Measurements from ENCODE around the gene FSCN2.

FSCN2 gene

DNA sequence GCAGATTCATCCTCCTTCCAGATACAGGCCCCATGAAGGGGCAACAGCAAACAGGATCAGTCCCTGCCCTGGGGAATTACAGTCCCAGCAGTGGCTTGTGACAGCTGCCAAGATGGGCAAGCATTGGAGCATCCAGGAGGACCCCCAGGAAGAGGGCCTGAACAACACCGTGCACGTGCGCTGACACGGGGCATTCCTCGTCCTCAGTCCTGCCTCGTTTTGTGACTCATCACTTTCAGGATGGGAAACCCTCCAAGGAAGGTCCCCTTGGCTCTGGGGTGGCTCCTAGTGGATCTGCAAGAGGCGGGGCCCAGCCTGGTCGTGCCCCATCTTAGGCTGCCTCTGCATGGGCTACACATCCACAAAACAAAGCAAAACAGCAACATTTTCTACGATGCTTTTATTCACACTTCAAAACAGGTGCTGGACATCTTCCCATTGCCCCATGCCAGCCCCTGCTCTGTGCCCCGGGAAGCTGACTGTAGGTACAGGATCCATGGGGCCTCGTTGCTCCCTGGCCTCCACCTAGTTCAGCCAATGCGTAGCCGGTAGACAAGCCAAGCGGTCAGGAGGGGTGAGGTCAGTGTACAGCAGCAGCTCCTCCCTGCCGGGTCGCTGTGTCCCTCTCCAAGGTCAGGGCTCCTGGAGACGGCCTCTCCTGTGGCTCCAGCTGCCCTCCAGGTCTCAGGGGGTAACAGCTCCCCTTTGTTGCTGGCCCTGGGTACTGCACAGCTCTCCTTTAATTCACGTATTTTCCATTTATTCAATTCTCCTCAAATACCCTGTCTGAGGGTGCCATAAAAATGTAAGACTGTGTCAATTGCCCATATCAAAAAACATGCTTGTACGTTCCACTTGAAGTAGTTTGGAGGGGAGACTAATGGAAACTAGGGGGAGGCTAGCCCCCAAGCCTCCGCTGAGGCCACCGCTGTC, 47.8 kb upstream of the FSCN2 start:
- Histone ChIP-seq H3K27me3 (replicated peaks; ENCODE audit: insufficient read depth, low read length) (peaks cover 81% of the 10 kb centered on the region), H3F3A (ENCODE audit: insufficient read depth, low read length) (no peaks in the 10 kb centered on the region; the same call in 1 of the 2 replicates), H3K9ac (ENCODE audit: low read length) (no peak overlapping the region), H3K4me2 (ENCODE audit: low read depth, low read length) (no peak overlapping the region), H3K9me3 (replicated peaks; ENCODE audit: insufficient read depth, low read length) (no peaks in the 10 kb centered on the region), H3K4me3 (ENCODE audit: low read length) (no peak overlapping the region), H3K36me3 (replicated peaks; ENCODE audit: insufficient read depth, low read length) (no peaks in the 10 kb centered on the region), H3K79me2 (ENCODE audit: low read length) (no peaks in the 10 kb centered on the region), H3K27ac (ENCODE audit: low read length) (no peak overlapping the region), H3K9me2 (replicated peaks; ENCODE audit: insufficient read depth, low read length) (no peaks in the 10 kb centered on the region), H2AFZ (ENCODE audit: low read length) (no peak overlapping the region), H4K20me1 (ENCODE audit: insufficient read depth, low read length) (no peaks in the 10 kb centered on the region), H3K4me1 (ENCODE audit: low read length) (peaks cover 6% of the 10 kb centered on the region)
- no peak for DNase-seq
- no peak for TF ChIP-seq EZH2 (optimal IDR thresholded peaks at IDR 0.05; ENCODE audit: low read depth, low read length)
- TF ChIP-seq, protein P1, sequence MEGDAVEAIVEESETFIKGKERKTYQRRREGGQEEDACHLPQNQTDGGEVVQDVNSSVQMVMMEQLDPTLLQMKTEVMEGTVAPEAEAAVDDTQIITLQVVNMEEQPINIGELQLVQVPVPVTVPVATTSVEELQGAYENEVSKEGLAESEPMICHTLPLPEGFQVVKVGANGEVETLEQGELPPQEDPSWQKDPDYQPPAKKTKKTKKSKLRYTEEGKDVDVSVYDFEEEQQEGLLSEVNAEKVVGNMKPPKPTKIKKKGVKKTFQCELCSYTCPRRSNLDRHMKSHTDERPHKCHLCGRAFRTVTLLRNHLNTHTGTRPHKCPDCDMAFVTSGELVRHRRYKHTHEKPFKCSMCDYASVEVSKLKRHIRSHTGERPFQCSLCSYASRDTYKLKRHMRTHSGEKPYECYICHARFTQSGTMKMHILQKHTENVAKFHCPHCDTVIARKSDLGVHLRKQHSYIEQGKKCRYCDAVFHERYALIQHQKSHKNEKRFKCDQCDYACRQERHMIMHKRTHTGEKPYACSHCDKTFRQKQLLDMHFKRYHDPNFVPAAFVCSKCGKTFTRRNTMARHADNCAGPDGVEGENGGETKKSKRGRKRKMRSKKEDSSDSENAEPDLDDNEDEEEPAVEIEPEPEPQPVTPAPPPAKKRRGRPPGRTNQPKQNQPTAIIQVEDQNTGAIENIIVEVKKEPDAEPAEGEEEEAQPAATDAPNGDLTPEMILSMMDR (IDR thresholded peaks at IDR 0.05; ENCODE audit: low read length): no peak
- no peak for TF ChIP-seq EZH2phosphoT487 (IDR thresholded peaks at IDR 0.05; ENCODE audit: low read length)

DNA sequence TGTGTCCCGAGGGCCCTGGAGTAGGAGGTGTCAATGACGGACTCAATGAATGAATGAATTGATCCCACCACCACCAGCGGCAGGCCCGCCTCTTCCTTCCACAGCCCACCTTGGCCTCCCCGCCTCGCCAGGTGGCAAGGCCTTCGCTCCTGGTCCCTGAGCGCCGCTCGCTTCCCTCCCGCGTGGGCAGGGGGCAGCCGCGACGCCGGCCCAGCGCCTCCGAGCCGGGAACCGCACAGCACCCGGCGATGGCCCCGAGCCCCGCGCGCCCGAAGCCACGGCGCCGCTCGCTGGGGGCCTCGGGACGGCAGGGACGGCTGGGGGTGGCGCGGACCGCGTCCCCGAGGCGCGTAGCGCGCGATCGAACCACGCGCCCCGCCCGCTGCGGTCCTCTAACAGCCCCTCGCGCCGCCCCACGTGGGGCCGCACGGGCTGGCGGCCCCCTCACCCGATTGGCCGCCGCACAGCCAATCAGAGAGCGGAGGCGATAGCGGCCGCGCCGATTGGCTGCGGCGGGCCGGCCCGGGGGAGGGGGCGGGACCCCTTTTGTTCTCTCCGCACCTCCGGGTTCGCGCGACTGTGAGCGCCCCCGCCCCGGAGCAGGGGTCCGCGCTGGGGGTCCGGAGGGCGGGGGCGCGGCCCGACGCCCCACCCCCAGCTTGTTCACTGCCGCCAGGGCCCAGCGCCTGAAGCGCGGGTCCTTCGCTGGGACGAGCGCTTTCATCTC, 46.9 kb upstream of the FSCN2 start:
- H3K4me2 ChIP-seq (ENCODE audit: low read depth, low read length): no peak overlapping the region
- TF ChIP-seq EZH2phosphoT487 (IDR thresholded peaks at IDR 0.05; ENCODE audit: low read length) (no peak), EZH2 (optimal IDR thresholded peaks at IDR 0.05; ENCODE audit: low read depth, low read length) (no peak)
- TF ChIP-seq, protein P1 (IDR thresholded peaks at IDR 0.05; ENCODE audit: low read length): no peak
- H3K9ac ChIP-seq (ENCODE audit: low read length): no peak overlapping the region
- no peaks in the 10 kb centered on the region for H3K9me3 ChIP-seq (replicated peaks; ENCODE audit: insufficient read depth, low read length)
- H2AFZ ChIP-seq (ENCODE audit: low read length): no peak overlapping the region
- H4K20me1 ChIP-seq (ENCODE audit: insufficient read depth, low read length): no peaks in the 10 kb centered on the region
- no peak overlapping the region for H3K27ac ChIP-seq (ENCODE audit: low read length)
- no peaks in the 10 kb centered on the region; the same call in 1 of the 2 replicates for H3F3A ChIP-seq (ENCODE audit: insufficient read depth, low read length)
- peaks cover 73% of the 10 kb centered on the region for H3K27me3 ChIP-seq (replicated peaks; ENCODE audit: insufficient read depth, low read length)
- H3K79me2 ChIP-seq (ENCODE audit: low read length): no peaks in the 10 kb centered on the region
- no peak overlapping the region for H3K4me3 ChIP-seq (ENCODE audit: low read length)
- peaks cover 6% of the 10 kb centered on the region for H3K4me1 ChIP-seq (ENCODE audit: low read length)
- H3K9me2 ChIP-seq (replicated peaks; ENCODE audit: insufficient read depth, low read length): no peaks in the 10 kb centered on the region
- H3K36me3 ChIP-seq (replicated peaks; ENCODE audit: insufficient read depth, low read length): no peaks in the 10 kb centered on the region
- no peak for DNase-seq

DNA sequence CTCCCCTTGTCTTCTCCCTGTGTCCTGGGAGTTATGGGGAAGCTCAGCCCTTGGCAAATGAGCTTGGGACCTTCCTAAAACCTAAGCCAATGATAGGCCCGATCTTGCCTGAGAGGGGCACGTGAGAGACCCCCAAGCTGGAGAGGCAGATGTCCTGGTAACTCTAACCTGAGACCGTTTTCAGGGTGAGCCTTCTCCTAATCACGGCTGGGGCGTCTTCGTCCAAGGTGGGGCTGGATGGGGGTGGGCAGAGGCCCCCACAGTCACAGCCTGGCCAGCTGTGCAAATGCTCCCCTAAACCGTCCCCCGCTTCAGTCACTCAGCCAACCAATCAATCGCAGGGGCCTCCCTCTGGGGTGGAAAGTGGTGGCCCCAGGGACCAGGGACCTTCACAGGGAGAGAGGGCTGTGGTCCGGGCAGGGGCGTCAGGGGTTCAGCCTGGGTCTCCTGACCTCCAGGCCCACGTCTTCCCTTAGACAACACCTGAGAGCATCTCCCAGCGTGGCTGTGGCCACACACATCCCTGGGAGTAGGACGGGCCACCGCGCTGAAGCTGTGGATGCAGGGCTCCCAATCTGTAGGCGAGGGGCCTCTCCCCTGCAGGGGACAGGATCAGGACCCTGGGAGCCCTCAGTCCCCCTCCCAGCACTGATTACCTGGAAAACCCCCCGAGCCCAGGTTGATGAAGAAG, 46.2 kb upstream of the FSCN2 start:
- no peak overlapping the region for H3K4me3 ChIP-seq (ENCODE audit: low read length)
- no peaks in the 10 kb centered on the region for H3K9me3 ChIP-seq (replicated peaks; ENCODE audit: insufficient read depth, low read length)
- H3K9ac ChIP-seq (ENCODE audit: low read length): no peak overlapping the region
- H3K4me1 ChIP-seq (ENCODE audit: low read length): peaks cover 6% of the 10 kb centered on the region
- H3F3A ChIP-seq (ENCODE audit: insufficient read depth, low read length): no peaks in the 10 kb centered on the region; the same call in 1 of the 2 replicates
- H4K20me1 ChIP-seq (ENCODE audit: insufficient read depth, low read length): no peaks in the 10 kb centered on the region
- TF ChIP-seq, protein P1 (IDR thresholded peaks at IDR 0.05; ENCODE audit: low read length): no peak
- TF ChIP-seq EZH2phosphoT487 (IDR thresholded peaks at IDR 0.05; ENCODE audit: low read length) (no peak), EZH2 (optimal IDR thresholded peaks at IDR 0.05; ENCODE audit: low read depth, low read length) (no peak)
- no peaks in the 10 kb centered on the region for H3K79me2 ChIP-seq (ENCODE audit: low read length)
- no peaks in the 10 kb centered on the region for H3K9me2 ChIP-seq (replicated peaks; ENCODE audit: insufficient read depth, low read length)
- peaks cover 71% of the 10 kb centered on the region for H3K27me3 ChIP-seq (replicated peaks; ENCODE audit: insufficient read depth, low read length)
- H3K27ac ChIP-seq (ENCODE audit: low read length): no peak overlapping the region
- no peak for DNase-seq
- no peak overlapping the region for H3K4me2 ChIP-seq (ENCODE audit: low read depth, low read length)
- no peak overlapping the region for H2AFZ ChIP-seq (ENCODE audit: low read length)
- no peaks in the 10 kb centered on the region for H3K36me3 ChIP-seq (replicated peaks; ENCODE audit: insufficient read depth, low read length)

Measured in MM.1S (cell line).